ENCODE measurements around the gene TP53RK.

TP53RK gene

DNA sequence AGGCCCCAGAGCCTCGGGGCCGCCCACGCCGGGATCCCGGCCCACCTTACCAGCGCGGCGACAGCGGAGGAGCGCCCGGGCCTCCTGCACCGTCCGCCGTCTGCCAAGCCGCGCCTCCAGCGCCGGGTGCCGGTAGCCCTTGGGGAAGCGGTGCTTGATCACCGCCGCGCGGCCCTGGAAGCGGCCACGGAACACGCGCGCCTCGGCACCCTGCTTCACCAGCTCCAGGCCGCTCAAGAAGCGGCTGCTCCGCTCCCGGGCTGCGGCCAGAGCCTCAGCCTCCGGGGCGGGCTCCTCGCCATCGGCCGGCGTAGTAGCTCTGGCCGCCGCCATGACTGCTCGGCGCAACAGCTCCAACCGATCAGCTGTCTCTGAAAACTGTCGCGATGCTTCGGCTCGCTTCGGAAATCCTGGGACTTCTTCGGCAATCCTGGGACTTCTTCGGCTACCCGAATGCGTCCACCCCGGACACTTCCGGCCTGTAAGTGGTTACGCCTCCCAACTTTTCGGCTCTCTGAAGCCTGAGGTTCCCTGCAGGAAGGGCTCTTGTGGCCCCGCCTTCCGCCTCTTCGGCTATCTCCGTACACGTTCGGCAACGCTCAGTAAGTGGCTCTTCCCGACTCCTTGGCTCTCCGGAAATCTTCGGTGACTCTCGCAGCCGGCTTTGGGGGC, at the start of gene TP53RK:
Gene TP53RK (minus strand): TSS at position 363 of the 672 bp plus-strand sequence. CDS start 30 bp downstream, at position 333.
- DNase-seq = peak; percentile 97

DNA sequence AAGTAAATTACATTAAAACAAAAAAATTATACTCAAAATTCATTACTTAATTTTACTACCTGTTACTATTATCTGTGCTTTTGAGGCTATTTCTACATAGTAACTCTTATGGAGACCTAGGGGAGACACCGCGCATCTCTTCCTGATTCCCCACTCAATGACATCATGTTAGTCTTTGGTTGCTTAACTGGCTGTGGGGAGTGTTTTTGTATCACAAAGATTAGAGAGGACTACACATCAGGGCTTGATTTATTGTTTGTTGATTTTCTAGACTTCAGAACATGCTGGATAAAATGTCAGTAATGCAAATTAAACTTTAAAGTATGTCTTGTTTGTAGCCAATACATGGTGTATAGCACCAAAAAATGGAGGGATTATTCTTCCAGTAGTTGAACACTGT, 46.2 kb upstream of the TP53RK start:
- no peak for DNase-seq

DNA sequence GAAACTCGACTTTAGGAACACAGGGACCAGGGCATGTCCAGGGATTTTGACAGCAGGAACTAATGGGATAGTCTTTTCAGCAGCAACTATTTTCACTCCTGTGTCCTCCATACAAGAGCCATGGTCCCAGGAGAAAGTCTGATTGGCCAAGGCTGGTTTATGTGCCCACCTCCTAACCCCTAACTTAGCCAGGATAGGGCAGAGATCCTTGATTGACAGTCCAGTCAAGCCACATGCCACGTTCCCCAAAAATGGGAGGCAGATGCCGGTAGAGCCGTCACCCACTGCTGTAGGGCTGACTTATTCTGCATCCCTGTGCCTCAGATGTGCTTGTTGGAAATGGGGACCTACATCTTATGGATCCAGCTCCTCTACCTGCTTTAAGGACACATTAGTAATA, 42.5 kb upstream of the TP53RK start:
- DNase-seq = no peak

DNA sequence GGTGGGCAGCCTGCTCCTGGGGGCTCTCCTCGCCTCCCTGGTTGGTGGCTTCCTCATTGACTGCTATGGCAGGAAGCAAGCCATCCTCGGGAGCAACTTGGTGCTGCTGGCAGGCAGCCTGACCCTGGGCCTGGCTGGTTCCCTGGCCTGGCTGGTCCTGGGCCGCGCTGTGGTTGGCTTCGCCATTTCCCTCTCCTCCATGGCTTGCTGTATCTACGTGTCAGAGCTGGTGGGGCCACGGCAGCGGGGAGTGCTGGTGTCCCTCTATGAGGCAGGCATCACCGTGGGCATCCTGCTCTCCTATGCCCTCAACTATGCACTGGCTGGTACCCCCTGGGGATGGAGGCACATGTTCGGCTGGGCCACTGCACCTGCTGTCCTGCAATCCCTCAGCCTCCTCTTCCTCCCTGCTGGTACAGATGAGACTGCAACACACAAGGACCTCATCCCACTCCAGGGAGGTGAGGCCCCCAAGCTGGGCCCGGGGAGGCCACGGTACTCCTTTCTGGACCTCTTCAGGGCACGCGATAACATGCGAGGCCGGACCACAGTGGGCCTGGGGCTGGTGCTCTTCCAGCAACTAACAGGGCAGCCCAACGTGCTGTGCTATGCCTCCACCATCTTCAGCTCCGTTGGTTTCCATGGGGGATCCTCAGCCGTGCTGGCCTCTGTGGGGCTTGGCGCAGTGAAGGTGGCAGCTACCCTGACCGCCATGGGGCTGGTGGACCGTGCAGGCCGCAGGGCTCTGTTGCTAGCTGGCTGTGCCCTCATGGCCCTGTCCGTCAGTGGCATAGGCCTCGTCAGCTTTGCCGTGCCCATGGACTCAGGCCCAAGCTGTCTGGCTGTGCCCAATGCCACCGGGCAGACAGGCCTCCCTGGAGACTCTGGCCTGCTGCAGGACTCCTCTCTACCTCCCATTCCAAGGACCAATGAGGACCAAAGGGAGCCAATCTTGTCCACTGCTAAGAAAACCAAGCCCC, 36.2 kb upstream of the TP53RK start:
- DNase-seq = no peak

DNA sequence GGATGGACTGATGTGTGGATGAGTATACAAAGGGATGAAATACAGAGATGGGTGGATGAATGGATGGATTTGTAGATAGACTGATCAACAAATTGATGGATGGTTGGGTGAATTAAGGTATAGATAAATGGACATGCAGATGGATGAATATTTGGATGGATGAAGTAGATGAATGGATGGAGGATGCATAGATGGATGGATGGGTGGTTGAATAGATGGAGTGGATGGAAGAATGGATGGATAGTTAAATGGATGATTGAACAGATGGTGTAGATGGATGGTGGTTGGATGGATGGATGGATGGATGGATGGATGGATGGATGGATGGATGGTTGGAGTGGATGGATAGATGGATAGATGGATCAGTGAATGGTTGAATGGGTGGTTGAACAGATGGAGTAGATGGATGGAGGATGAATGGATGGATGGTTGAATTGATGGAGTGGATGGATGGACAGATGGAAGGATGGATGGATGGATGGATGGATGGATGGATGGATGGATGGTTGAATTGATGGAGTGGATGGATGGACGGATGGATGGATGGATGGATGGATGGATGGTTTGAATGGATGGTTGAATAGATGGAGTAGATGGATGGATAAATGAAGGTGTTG, 35.2 kb upstream of the TP53RK start:
- no peak for DNase-seq

DNA sequence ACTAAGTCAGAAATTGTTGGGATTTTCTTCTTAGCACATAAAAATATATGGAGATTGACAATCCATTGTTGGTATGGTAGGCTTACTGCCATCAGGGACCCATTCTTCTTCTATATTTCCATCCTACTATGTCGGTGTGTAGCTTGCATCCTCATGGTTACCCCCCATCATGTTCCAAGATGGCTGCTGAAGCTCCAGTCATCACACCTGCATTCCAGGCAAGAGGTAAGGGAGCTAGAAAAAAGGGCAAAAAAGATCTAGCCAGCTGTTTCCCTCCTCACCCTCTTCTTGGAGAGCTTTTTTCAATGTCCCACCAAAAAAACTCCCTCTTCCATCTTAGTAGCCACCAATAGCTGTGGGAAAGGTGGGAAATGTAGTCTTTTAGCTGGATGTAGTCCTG, 33.8 kb upstream of the TP53RK start:
- DNase-seq = no peak

DNA sequence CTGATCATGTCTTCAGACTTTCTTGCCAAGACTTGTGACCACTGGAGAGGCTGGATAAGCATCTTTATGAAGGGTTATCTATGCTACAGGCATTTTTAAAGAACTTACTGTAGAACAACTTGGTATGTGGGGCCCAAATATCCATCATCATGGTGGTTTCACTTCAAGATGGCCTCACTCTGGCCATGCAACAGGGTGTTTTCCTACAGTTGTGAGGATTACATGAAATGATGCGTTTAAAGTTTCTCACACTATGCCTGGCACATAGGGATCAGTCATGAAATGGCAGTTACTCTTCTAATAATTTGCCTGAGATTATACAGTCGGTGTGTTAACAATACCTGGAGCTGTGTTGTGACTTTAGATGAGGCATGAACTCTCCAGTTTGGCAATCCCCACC, 33.2 kb upstream of the TP53RK start:
- no peak for DNase-seq

DNA sequence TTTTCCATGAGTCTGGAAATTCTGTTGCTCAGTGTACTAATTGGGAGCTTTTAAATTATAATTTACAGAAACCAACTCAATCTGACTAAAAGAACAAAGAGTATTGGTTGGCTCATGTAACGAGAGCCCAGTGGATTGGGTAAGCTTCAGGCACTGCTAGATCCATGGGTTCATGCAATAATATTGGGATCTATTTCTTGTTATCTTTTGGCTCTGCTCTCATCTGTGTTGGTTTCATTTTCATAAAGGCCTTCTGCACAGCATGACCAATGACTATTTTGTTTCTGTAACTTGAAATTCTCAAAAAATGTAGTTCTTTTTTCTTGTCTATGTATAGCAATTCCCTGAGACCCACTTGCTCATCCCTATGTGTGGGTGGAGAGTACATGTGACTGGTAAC, 32.2 kb upstream of the TP53RK start:
- no peak for DNase-seq

DNA sequence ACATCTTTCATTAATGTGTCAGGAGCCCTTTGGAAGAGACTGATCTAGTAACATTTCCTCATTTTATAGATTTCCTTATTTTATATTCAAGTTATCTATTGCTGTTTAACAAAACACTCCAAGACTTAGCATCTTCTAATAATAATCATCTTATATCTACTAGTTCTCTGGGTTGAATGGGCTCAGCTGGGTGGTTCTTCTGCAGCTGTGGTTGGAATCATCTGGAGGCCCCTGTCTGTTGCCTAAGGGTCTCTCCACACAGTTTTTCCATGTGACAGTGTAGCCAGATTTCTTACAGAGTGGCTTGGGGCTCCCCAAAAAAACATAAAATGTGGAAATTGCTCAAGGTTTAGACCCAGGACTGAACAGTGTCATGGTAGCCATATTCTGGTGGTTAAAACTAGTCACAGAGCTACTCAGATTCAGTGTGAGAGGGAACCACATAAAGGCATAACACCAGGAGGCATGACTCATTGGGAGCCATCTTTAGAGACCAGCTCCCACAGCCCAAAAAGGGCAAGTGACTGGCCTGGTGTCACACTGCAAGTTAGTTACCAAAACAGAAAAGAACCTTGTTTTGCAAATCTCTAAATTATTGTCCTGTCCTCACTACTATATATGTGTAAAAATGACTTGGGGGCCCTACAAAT, 31.7 kb upstream of the TP53RK start:
- DNase-seq = no peak

DNA sequence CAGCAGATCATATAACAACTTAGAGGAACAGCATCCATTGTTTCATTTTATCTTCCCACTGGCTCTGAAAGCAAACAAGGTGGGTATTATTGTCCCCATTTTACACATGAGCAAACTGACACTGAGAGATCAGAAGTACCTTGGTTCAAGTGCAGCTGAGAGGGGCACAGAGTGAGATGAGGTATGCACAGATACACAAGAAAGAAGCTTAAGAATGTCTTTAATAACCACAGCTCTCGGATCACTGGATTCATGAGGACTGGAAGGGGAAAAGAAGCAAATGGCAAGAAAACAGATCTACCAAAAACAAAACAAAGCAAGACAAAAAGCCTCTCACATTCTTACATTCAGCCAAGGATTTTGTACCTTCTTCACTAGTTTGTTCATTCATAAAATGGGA, 30.8 kb upstream of the TP53RK start:
- no peak for DNase-seq

DNA sequence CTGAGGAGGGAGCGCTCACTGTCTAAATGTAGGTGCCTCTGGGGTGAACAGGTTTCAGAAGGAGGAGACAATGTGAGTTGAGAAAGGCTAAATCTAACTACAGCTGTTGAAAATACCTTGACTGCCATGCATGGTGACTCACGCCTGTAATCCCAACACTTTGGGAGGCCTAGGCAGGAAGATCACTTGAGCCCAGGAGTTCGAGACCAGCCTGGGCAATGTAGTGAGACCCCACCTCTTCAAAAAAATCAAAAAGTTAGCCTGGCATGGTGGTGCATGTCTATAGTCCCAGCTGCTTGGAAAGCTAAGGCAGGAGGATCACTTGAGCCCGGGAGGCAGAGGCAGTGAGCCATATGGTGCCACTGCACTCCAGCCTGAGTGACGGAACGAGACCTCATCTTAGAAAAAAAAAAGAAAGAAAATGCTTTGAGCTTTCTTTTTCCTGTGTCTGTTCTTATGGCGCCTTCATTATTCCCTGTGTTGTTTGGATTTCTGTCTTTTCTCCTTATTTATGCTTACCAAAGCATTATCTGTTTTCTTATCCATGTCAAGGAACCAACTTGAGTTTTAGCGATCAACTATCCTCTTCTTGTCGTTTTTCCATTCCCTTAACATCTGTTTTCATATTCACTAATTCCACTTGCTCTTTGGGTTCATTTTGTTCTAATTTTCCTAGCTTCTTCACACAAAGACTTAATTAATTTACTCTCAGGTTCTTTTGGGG, 28.7 kb upstream of the TP53RK start:
- no peak for DNase-seq

DNA sequence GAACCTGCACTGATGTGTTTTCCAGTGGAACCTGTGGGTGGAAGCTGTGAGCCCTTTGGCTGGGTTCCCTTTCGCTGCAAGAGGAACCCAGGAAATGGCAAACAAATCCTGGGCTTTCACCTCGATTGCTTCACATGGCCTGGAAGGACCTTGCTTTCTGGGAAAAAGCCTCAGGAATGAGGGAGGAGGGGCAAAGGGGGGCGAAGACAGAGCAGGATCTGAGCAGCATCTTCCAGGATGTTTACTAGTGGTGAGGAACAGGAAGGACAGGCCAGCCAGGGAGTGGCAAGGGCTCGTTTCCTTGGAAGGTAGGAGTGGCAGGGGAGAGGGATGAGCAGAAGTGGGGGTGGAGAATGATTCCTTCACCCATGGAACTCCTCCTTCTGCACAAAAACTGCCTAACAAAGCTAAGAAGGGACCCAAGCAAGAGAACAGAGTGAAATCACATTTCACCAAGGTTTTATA, 26.1 kb upstream of the TP53RK start:
- DNase-seq = no peak

DNA sequence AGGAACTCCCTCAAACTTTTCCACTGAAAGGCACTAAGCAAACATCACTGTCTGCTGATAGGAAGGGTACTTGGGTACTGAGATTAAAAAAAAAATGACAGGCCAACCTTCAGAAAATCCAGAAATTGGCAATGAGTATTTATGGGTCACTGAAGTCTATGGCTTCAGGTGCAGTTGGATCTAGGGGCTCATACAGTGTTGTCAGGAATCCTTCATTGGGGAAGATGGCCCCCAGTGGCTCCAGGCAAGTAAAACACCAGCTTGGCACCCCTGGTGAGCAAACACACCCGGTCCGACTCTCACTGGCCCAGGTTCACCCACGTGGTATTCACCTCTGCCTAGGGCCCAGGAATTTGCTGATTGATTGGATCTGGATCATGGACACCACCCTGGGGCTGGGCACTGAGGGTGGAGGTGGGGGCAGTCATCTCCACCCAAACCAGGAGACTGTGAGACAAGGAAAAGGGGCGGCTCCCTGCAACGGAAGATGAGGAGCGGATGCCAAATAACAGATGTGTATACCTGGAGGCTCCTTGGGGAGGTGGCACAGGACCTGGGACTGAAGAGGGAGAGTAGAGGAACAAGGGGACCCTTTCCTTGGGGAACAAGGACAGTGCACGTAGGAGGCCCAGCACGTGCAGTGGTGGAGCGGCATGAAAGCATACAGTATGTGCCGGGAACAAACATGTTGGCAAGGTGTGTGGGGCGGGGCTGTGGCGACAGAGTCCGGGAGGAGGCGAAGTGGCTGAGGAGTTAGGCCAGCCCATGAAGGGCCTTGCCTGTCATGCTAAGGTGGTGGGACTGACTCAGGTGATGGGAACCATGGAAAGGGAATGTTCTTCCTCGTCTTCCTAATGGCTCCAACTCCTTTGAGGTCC, 25.0 kb upstream of the TP53RK start:
- DNase-seq = no peak

DNA sequence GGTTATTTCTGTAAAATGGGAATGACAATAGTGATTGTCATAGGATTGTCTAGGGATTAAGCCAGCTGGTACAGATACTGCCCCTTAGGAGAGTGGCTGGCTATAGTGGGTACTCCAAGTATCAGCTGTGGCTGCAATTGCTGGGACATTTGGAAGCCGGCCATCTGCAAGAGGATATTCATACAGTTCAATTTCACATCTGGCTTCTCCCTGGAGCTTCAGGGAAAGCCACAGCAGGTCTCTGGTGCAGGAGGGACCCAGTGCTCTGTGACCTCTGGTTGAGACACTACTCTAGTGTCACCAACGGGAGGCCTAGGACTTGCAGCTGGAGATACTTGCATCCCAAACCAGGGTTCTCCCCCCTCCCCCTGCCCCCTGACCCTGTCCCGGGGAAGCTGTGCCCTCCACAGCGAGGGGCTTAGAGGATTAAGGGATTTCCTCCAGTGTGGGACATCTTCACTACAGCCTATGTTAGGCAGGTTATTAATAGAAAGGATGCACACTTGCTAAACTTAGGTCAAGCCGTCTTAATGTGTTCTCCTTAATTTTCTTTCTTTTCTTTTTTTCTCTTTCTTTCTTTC, 22.9 kb upstream of the TP53RK start:
- DNase-seq = no peak

DNA sequence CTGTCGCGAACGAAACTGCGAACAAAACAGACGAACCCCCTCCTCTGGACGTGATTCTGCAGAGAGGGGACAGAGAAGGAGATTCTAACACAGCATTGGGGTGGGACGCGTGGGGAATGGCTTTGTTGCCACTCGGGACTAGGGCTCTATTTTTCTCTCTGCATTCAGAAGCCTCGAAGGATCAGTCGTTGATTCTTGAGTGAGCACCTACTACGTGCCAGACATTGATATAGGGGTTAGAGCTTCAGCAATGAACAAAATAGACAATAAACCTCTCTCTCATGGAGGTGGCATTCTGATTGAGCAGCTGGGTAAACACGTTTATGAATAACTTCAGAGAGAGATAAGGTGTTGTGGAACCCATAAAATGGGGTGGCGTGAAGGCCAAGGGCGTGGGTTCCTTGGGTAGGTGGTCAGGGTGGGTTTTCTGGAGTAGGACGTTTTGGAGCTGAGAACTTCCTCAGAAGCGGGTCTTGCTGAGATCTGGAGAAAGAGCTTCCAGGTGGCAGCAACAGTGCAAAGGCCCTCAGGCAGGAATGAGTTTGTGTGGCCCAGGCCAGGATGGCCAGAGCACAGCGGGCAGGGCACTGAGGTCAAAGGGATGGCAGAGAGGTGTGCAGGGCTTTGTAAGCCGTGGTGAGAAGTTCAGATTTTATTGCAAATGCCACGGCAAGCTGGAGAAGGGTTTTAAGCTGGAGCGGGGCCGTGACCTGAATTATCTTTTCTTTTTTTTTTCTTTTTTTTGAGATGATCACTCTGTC, 21.1 kb upstream of the TP53RK start:
- no peak for DNase-seq

DNA sequence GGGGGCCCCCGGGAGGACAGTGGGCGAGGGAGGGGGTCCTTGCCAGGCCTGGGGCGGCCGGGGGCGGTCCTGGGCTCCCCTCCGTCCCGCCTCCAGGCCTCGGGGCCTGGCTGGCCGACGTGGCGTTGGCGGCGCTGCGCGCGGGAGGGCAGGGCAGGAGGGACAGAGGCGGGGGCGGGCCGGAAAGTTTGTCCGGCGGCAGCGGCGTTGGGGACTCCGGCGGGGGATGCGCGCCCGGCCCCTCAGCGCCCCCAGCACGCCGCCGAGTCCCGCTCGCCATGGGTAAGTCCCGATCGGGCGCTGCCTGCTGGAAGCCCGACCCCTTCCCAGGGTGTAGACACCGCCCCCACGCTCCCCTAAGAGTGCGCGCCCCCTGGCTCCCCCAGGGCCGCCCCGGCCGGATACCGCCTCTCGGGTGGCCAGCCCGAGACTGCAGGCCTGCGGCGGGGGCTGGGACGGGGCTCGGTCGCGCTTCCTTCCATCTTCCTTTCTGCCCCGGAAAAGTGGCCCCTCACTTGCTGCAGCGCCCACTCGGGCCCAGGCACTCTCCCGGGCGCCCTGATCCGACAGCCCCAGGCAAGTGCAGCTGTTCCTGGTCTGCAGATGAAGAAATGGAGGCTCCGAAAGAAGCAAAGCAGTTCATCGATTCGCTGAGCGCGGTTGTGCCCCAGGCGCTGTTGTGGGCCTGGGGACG, 20.4 kb upstream of the TP53RK start, which contains the start of gene SLC2A10:
Gene SLC2A10 (plus strand): TSS at position 191 of the 694 bp plus-strand sequence. CDS start 88 bp downstream, at position 279.
- DNase-seq = no peak

DNA sequence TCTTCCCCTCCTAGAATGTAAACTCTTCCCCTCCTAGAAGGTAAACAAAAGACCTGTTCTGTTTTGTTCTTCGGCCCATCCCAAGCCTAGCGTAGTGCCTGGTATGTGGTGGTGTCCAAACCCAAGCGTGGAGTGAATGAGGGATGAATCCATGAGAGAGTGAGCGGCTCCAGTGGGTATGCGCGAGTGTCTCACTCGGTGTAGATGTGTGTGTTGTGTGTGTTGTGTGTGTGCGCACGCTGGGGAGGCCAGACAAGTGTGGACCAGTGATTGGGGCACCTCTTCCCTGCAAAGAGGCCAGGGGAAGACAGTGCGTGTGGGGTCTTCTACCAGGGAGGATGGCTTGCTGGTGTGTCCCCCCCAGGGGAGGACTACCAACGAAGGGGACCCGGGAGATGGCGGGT, 19.8 kb upstream of the TP53RK start:
- no peak for DNase-seq

DNA sequence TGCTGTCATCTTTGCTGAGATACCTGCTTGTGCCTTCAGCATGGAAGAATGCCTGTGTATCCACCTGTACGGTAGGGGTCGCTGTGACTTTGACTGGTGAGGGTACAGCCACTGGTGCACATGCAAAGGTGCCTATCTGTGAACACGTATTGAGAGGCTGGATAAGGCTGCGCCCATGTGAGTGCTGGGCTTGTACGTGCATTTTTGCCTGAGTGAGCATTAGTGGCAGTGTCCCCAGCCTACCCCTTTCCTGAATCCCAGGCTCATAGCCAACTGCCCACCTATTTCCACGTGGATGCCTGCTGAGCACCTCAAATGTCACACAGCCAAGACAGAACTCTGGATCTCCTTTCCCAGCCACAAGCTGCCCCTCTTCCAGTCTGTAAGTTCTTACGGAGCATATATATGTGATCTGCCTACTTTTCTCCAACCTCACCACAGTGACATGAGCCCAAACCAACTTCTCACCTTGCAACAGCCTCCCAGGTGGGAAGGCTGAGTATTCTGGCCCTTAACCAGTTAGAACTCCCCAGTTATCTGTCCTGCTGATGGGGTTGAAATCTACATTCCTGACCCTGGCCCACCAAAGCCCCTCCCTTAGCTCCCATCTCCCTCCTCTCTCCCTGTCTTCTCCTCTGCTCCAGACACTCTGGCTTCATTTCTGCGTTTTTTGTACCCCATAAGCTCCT, 19.1 kb upstream of the TP53RK start:
- DNase-seq = no peak

DNA sequence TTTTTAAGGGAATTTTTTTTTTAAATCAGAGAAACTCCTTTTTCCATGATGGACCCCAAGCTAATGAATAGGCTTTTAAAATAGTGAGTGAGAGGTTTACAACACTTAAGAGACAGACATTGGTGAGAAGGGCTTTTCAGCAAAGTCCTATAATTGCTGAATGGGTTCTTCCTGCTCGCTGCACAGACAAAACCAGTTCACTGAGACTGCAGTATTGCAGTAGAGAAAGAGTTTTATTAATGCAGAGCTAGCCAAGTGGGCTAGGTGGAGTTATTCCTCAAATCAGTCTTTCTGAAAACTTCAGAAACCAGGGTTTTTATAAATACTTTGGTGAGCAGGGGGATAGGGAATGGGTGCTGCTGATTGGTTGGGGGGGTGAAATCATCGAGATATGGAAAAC, 17.0 kb upstream of the TP53RK start:
- DNase-seq = no peak
